Activated CD4-positive, alpha-beta memory T cell treated with anti-CD3 and anti-CD28 coated beads, Interleukin-2, amount 10 ng/mL, durations not matched to agents 7 days and 5 days (primary cell): ENCODE data around the gene TNNI2. TPM values are rescaled to one million over a fixed set of nuclear protein-coding genes. Genes with fewer than 3 reads are reported as not detected.
A peak's percentile ranks its signal among the peaks of the same experiment; 100 is the strongest.
"Not testable (repeated sequence)": the region's sequence is repeated elsewhere in the genome, so short reads cannot be mapped to it uniquely, and the experiment has no call there.

Experiments
- CTCF ChIA-PET: fragments of 350-600 bp; sonication (Branson Sonifier 250); formaldehyde crosslinking; loops from one replicate; lab custom pipeline; 2021; ENCODE audit warnings: antibody characterized with exemption, inconsistent platforms; lab: Charles Lee
- POLR2A ChIA-PET: fragments of 350-600 bp; sonication (Branson Sonifier 250); formaldehyde crosslinking; loops from one replicate; lab custom pipeline; 2021; ENCODE audit warnings: antibody characterized with exemption; lab: Charles Lee
- DNase-seq: peaks from one replicate; pipeline ENCODE4 v3.0.0-alpha.2; 2020
- H3K27ac Mint-ChIP-seq: one replicate; pipeline ENCODE4 v1.8.0; 2021; ENCODE audit warnings: mild to moderate bottlenecking, mixed read lengths
- H3K27me3 Mint-ChIP-seq: one replicate; pipeline ENCODE4 v1.8.0; 2021; ENCODE audit warnings: mixed read lengths
- H3K36me3 Mint-ChIP-seq: one replicate; pipeline ENCODE4 v1.8.0; 2021; ENCODE audit warnings: low read depth, mixed read lengths
- H3K4me1 Mint-ChIP-seq: one replicate; pipeline ENCODE4 v1.8.0; 2021; ENCODE audit warnings: mixed read lengths
- H3K4me3 Mint-ChIP-seq: one replicate; pipeline ENCODE4 v1.8.0; 2021; ENCODE audit warnings: mild to moderate bottlenecking, mixed read lengths
- H3K9me3 Mint-ChIP-seq: one replicate; pipeline ENCODE4 v1.8.0; 2021; ENCODE audit warnings: mixed read lengths
- total RNA-seq, 2 experiments: library from RNA; stranded (reverse); gene quantifications; one replicate each; pipeline ENCODE4 v1.2.3, GENCODE V29; 2021

Gene TNNI2
- total RNA-seq, 2 experiments from 2014 or later: 0.38 to 0.60 TPM

DNA sequence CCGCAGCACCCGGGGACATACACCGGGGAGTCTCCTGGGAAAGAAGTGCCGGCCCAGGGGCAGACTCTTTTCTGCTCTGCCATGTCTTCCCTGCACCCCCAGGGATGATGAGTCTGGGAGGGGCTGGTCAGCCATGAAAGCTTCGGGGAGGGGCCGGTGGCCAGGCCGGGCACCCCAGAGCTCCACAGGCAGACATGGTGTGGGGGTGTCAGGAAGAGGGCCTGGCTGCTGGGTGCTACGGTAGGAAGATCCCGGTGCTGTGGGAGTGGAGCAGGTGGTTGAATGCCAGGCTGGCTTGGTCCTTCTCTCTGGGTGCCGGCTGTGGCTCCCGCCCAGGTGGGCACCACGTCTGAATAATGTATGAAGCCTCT lies 31.5 kb downstream of the TNNI2 start:
- POLR2A ChIA-PET: interaction anchor here (1.1 to 2.1 kb wide), 3 partner anchors 17 to 28 kb away, joined by 3 to 9 read pairs (median 3); partner anchors contain the start of gene LSP1
- no peak overlapping the region for H3K27ac Mint-ChIP-seq
- H3K4me3 Mint-ChIP-seq: no peak overlapping the region
- peaks cover 47% of the 10 kb centered on the region for H3K4me1 Mint-ChIP-seq
- no peaks in the 10 kb centered on the region for H3K27me3 Mint-ChIP-seq
- H3K36me3 Mint-ChIP-seq: peaks cover 22% of the 10 kb centered on the region
- DNase-seq: no peak
- CTCF ChIA-PET: interaction anchor here (0.7 to 2.8 kb wide), 4 partner anchors 12 to 176 kb away, joined by 3 to 15 read pairs (median 4); no protein-coding TSS in a partner anchor
- H3K9me3 Mint-ChIP-seq: no peaks in the 10 kb centered on the region

DNA sequence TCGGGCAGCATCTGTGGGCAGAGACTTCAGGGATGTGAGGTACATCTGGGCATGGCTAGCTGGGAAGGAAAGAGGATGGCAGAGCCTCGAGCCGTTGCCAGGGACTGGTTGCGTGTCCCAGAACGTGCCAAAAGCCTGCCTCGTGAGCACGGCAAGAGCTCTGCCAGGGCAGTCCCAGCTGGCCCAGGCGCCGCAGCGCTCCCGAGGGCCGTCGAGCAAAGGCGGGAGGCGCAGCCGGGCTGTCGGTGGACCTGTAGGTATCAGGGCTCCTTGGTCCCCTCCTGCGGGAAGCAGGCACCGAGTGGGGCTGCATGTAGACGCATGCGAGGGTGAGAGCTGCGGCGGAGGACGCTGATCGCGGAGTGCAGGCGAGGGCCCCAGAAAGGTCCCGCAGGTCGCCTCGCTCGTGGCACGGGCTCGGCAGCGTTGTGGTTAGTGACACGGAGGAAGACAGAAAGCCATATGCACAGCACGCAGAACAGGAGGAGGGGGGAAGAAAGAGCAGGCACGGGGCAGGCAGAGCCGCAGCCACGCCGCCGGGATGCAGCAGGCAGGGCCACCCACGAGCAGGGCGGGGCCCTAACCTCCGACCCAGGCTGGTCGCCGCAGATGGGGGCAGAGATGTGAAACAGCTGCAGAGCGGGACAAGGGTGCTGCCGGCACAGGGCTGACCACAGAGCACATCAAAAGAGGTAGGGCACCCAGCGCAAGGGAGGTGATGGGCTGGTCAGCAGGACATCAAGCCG lies 32.1 kb downstream of the TNNI2 start:
- ChIA-PET CTCF (interaction anchor here (0.7 to 2.8 kb wide), 3 partner anchors 12 to 38 kb away, joined by 3 to 15 read pairs (median 6); no protein-coding TSS in a partner anchor), POLR2A (interaction anchor here (1.0 to 2.1 kb wide), 4 partner anchors 18 to 28 kb away, joined by 3 to 9 read pairs (median 3); partner anchors contain the start of gene LSP1)
- no peak overlapping the region for H3K27ac Mint-ChIP-seq
- no peak overlapping the region for H3K4me3 Mint-ChIP-seq
- DNase-seq: peak; percentile 61
- H3K9me3 Mint-ChIP-seq: no peaks in the 10 kb centered on the region
- H3K36me3 Mint-ChIP-seq: peaks cover 18% of the 10 kb centered on the region
- H3K4me1 Mint-ChIP-seq: peaks cover 46% of the 10 kb centered on the region
- no peaks in the 10 kb centered on the region for H3K27me3 Mint-ChIP-seq

DNA sequence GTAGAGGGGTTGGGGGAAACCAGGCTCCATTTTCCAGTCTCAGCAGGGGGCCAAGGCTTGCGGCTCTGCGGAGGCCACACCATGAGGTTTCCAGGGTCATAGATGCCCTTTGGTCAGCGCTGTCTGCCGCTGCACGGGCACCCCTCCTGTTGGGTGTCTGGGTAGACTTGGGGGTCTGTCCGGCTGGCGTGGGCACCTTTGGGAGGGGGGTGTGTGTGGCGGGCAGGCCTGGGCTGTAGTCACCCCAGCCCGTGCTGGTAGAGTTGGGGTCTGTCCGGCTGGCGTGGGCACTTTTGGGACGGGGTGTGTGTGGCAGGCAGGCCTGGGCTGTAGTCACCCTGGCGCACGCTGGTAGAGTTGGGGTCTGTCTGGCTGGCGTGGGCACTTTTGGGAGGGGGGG lies 32.8 kb downstream of the TNNI2 start:
- CTCF ChIA-PET: interaction anchor here (1.4 to 2.8 kb wide), 2 partner anchors 11 to 18 kb away, joined by 6 to 15 read pairs; no protein-coding TSS in a partner anchor

DNA sequence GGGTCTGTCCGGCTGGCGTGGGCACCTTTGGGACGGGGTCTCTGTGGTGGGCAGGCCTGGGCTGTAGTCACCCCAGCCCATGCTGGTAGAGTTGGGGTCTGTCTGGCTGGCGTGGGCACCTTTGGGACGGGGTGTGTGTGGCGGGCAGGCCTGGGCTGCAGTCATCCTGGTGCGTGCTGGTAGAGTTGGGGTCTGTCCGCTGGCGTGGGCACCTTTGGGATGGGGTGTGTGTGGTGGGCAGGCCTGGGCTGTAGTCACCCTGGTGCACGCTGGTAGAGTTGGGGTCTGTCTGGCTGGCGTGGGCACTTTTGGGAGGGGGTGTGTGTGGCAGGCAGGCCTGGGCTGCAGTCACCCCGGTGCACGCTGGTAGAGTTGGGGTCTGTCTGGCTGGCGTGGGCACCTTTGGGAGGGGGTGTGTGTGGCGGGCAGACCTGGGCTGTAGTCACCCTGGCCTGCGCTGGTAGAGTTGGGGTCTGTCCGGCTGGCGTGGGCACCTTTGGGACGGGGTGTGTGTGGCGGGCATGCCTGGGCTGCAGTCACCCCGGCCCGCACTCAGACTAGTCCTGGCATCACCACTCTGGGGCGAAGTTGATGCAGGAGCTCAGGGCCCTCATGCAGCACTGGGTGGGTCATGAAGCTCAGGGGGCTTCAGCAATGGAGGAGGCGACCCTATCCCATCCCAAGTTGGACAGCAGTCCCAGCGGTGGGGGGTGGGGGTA lies 33.6 kb downstream of the TNNI2 start:
- Mint-ChIP-seq H3K27ac (no peak overlapping the region), H3K9me3 (no peaks in the 10 kb centered on the region), H3K36me3 (peaks cover 12% of the 10 kb centered on the region)

More for the DNA sequence above, 32.8 kb downstream of the TNNI2 start:
- DNase-seq: no peak
- POLR2A ChIA-PET: interaction anchor here (1.0 to 1.6 kb wide), 2 partner anchors 18 to 21 kb away, joined by 3 read pairs; no protein-coding TSS in a partner anchor
- Mint-ChIP-seq H3K9me3 (no peaks in the 10 kb centered on the region), H3K4me3 (no peak overlapping the region), H3K27ac (no peak overlapping the region), H3K27me3 (no peaks in the 10 kb centered on the region), H3K36me3 (peaks cover 14% of the 10 kb centered on the region), H3K4me1 (peaks cover 46% of the 10 kb centered on the region)

DNA sequence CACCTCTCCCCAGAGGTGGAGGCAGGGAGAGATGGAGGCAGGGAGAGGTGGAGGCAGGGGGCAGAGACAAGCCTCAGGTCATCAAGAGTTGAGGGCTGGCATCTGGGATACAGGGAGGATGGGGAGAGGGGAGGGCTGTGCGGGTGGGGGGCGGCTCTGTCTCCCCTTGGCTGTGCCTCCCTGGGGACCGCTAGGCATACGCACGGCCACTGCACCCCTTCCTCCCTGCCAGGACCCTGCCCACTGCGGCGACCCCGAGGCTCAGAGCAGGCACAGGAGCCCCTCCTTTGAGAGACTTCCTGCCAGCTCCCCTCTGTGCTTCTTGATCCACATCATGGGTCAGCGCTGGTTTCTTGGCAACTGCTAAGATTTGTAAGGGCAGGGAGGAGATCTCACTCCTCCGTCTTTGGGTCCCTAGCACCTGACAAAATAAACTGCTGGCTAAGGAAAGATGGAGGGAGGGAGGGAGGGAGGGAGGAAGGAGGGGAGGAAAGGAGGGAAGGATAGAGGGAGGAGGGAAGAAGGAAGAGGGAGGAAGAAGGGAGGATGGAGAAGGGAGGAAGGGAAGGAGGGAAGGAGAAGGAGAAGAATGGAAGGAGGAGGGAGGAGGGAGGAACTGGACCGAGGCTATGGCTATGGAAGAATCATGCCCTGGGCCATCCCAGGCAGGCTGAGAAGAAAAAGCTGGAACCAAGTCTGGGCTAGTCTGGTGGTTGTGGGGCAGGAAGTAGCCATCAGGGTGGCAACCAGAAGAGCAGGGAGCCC lies 34.4 kb downstream of the TNNI2 start:
- no peak for DNase-seq
- peaks cover 45% of the 10 kb centered on the region for H3K4me1 Mint-ChIP-seq
- H3K27ac Mint-ChIP-seq: no peak overlapping the region
- peaks cover 12% of the 10 kb centered on the region for H3K36me3 Mint-ChIP-seq
- H3K4me3 Mint-ChIP-seq: no peak overlapping the region
- POLR2A ChIA-PET: no interaction called here
- H3K27me3 Mint-ChIP-seq: no peaks in the 10 kb centered on the region
- H3K9me3 Mint-ChIP-seq: no peaks in the 10 kb centered on the region
- CTCF ChIA-PET: no interaction called here

More for the DNA sequence above, 33.6 kb downstream of the TNNI2 start:
- no peaks in the 10 kb centered on the region for H3K27me3 Mint-ChIP-seq
- ChIA-PET POLR2A (no interaction called here), CTCF (no interaction called here)
- H3K4me1 Mint-ChIP-seq: peaks cover 46% of the 10 kb centered on the region
- no peak overlapping the region for H3K4me3 Mint-ChIP-seq
- DNase-seq: no peak

DNA sequence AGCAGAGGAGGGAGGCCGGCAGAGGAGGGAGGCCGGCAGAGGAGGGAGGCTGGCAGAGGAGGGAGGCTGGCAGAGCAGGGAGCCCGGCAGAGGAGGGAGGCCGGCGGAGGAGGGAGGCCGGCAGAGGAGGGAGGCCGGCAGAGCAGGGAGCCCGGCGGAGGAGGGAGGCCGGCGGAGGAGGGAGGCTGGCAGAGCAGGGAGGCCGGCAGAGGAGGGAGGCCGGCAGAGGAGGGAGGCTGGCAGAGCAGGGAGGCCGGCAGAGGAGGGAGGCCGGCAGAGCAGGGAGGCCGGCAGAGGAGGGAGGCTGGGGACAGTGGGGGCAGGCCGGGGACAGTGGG lies 35.0 kb downstream of the TNNI2 start:
- POLR2A ChIA-PET, H3K9me3 Mint-ChIP-seq, H3K27me3 Mint-ChIP-seq, H3K27ac Mint-ChIP-seq, DNase-seq, CTCF ChIA-PET, H3K4me3 Mint-ChIP-seq: not testable (repeated sequence)
- Mint-ChIP-seq H3K4me1 (peaks cover 44% of the 10 kb centered on the region), H3K36me3 (peaks cover 12% of the 10 kb centered on the region)

DNA sequence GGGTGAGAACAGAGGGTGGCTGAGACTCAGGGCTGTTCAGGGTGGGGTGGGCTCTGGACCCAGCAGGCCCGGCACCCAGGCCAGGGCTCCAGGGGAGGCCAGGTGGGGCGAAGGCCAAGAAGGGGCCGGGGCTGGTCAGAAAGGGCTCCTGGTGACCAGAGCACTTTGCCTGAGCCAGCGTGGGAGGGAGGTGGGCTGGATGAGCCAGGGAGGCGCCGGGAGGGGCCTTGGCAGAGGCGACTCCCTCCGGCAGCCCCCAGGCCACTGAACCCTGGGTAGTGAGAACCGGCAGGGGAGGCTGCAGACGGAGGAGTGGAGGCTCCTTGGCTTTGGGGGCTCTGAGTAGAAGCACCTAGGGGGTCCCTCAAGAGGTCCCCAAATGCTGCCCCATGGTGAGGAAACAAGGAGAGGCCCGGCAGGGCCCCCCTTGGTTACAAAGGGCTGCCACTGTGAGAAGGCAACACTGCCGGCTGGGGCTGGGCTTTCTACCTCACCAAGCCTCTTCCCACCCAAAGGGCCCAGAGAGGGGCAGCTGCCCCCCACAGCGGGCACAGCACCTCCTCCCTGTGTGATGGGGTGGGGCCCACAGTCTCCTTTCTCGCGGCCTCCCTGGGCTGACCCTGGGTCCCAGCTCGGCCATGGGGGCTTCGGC lies 35.8 kb downstream of the TNNI2 start:
- DNase-seq, H3K27me3 Mint-ChIP-seq, H3K36me3 Mint-ChIP-seq, POLR2A ChIA-PET, H3K9me3 Mint-ChIP-seq, CTCF ChIA-PET, H3K4me3 Mint-ChIP-seq, H3K27ac Mint-ChIP-seq: not testable (repeated sequence)
- peaks cover 36% of the 10 kb centered on the region for H3K4me1 Mint-ChIP-seq

DNA sequence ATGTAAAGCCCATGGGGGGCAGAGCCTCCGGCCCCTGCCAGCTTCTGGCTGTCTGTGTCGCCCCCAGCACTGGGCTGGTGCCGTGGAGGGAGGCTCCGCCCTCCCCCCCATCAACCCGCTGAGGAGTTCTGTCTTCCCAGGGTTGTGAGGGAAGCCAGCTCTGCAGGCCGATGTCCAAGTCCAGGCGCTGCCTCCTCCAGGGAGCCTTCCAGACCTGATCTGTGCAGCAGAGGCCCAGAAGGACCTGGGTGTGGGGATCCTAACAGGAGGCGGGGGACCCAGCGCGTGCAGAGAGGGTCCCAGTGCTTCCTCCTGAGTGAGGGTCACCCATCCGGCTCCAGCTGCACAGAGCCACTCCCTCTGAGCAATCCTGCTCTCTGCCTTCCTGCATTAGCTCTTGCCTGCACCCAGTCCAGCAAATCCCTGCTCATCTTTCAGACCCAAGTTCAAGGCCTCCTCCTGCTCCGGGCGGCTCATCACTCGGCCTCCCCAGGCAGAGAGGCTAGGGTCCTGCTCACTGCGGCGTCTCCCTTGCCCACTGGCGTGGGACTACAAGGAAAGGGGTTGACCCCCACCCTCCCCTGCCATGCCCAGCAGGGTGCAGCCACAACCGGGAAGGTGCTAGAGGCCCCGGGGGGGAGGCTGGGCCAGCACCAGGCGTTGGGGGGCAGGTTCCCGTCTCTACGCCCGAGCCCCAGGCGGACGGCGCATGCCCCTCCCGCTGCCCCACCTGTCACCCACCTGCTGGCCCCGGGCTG lies 36.5 kb downstream of the TNNI2 start:
- Mint-ChIP-seq H3K36me3 (peaks cover 4% of the 10 kb centered on the region), H3K27ac (no peak overlapping the region), H3K9me3 (no peaks in the 10 kb centered on the region), H3K4me1 (peaks cover 30% of the 10 kb centered on the region), H3K4me3 (no peak overlapping the region), H3K27me3 (no peaks in the 10 kb centered on the region)
- POLR2A ChIA-PET: no interaction called here
- CTCF ChIA-PET: interaction anchor here (1.0 to 1.8 kb wide), 6 partner anchors 8 to 42 kb away, joined by 3 to 5 read pairs (median 4); no protein-coding TSS in a partner anchor
- no peak for DNase-seq

DNA sequence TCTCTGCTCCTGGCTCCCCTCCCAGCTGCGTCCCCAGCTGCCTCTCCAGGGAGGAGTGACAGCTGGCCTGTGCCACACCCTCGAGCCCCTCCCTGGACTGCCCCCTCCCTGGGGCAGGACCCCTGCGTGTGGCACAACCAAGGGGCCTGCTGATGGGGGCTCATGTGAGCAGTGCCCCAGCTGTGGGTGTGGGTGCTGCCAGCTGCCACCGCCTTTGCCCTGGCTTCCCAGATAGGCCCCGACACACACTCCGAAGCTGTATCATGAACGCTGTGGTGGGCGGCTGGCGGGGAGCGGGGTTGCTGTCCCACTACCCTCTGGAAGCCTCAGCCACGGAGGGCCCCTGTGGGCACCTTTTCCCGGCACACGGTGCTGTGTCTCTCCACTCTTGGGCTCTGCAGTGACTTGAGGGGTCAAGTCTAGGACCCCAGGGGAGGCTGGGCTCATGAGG lies 37.1 kb downstream of the TNNI2 start:
- peaks cover 26% of the 10 kb centered on the region for H3K4me1 Mint-ChIP-seq
- not testable (repeated sequence) for DNase-seq, H3K27me3 Mint-ChIP-seq, H3K36me3 Mint-ChIP-seq, H3K27ac Mint-ChIP-seq, H3K9me3 Mint-ChIP-seq, H3K4me3 Mint-ChIP-seq
- POLR2A ChIA-PET: interaction anchor here (1.5 kb wide), 1 partner anchor 22 kb away, joined by 6 read pairs; no protein-coding TSS in a partner anchor
- CTCF ChIA-PET: interaction anchor here (1.0 to 1.8 kb wide), 6 partner anchors 8 to 43 kb away, joined by 3 to 5 read pairs (median 4); no protein-coding TSS in a partner anchor

DNA sequence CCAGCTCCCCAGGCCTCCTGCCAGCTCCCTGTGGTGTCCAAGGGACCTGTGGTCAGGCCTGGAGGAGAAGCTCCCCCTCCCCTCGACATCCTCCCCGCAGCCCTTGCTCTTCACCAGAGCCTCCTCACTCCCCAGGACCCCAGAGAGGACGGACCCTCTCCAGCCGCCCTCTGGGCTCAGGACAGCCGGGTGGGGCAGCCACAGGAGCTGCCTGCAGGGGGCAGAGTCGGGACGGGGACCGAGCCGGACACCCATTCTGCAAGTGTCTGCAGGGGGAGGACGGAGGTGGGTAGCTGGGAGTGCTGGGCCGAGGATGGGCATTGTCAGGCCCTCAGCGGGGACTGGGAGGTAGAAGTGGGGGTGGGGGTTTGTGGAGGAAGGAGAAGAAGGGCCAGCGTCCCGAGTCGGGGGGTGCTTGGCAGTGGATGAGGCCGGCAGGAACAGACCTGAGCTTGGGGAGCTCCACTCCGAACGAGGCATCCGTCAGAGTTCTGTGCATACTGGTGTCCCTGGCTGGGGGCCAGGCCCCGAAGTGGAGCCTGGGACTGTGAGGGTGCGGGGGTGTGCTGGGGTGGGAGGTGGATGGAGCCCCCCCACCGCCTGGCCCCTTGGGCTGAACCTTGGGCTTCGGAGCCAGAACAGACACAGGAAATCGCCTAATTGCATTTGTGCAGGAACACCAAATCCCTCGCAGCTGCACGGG lies 37.7 kb downstream of the TNNI2 start:
- Mint-ChIP-seq H3K27me3 (no peaks in the 10 kb centered on the region), H3K27ac (no peak overlapping the region), H3K4me3 (no peak overlapping the region), H3K4me1 (peaks cover 22% of the 10 kb centered on the region), H3K9me3 (no peaks in the 10 kb centered on the region), H3K36me3 (no peaks in the 10 kb centered on the region)
- ChIA-PET CTCF (interaction anchor here (1.0 to 1.8 kb wide), 6 partner anchors 9 to 43 kb away, joined by 3 to 5 read pairs (median 4); no protein-coding TSS in a partner anchor), POLR2A (interaction anchor here (1.1 to 1.5 kb wide), 2 partner anchors 13 to 23 kb away, joined by 3 to 6 read pairs; no protein-coding TSS in a partner anchor)
- DNase-seq: no peak
